Right cardiac atrium (tissue), 5 donors: ENCODE results near the gene GAS6. TPM values are rescaled to one million over a fixed set of nuclear protein-coding genes. Genes with fewer than 3 reads are reported as not detected.
"Not testable (repeated sequence)": the region's sequence is repeated elsewhere in the genome, so short reads cannot be mapped to it uniquely, and the experiment has no call there.

ENCODE experiments used
- ATAC-seq, 2 donors: fragments of 200-7000 bp; cut with Tn5 transposase; one replicate each; pipeline versions ENCODE4 v1.8.0 to v1.9.1; 2020; ENCODE audit warnings: moderate library complexity in 2 of 2, mild to moderate bottlenecking in 1 of 2
- DNase-seq, 3 donors: peaks; one replicate each; pipeline ENCODE4 v3.0.0-alpha.2; 2020
- H3K27ac ChIP-seq: one replicate; pipeline ENCODE4 v1.5.1; 2013; ENCODE audit warnings: mild to moderate bottlenecking, low read length, control low read depth, moderate library complexity
- H3K27me3 ChIP-seq: one replicate; pipeline ENCODE4 v1.6.1; 2013; ENCODE audit not compliant: control insufficient read depth, insufficient read depth
- H3K4me1 ChIP-seq: one replicate; pipeline ENCODE4 v1.6.1; 2013; ENCODE audit warnings: low read length; ENCODE audit not compliant: control insufficient read depth, insufficient read depth
- H3K4me3 ChIP-seq: one replicate; pipeline ENCODE4 v1.5.1; 2013; ENCODE audit warnings: low read length, control low read depth
- H3K9me3 ChIP-seq: one replicate; pipeline ENCODE4 v1.6.1; 2013; ENCODE audit warnings: low read length; ENCODE audit not compliant: control insufficient read depth
- WGBS: extraction: QIAGEN DNeasy Blood & Tissue Kit; methylation state at CpG from one replicate; pipeline ENCODE4 v1.1.7; 2013; 5-methylcytosine and 5-hydroxymethylcytosine counted together
- intact Hi-C, 4 donors: fragments of 100-400 bp; cut with DNase I; formaldehyde crosslinking; loops; one replicate each; pipeline versions ENCODE4 v1.11.0 to v1.14.0; 2022 to 2023
- polyA plus RNA-seq: library from polyadenylated mRNA; stranded (reverse); fragments of 200-250 nt; gene quantifications from one replicate; pipeline ENCODE4 v1.2.3, GENCODE V29; 2013
- total RNA-seq, 4 donors: library from RNA; stranded (reverse); fragmentation: NEBNext Ultra II Directional; extraction: Animal tissue kit (Norgen Biotek cat#: 25700); gene quantifications; one replicate each; pipeline ENCODE4 v1.2.1, GENCODE V29; 2021
- donor health status: healthy with polysubstance abuse.
- donor health status: DM: no; HTN: yes; CAD: no.
- donor health status: DM: no; HTN: no; CAD: no.
- donor health status: DM: no; HTN: yes; CAD: no; lungs with severe emphysema.
- donor health status: DM: yes; HTN: yes; CAD: no.

Gene GAS6
- total and polyA plus RNA-seq, 5 donors = 197 to 273 (median 205) TPM

GRCh38 chr13:113794764-113795173 lies 69.1 kb downstream of the GAS6 start:
- no peaks in the 10 kb centered on the region for H3K9me3 ChIP-seq
- H3K4me1 ChIP-seq = no peaks in the 10 kb centered on the region
- no peak for DNase-seq
- no peak overlapping the region for H3K4me3 ChIP-seq
- H3K27me3 ChIP-seq = no peaks in the 10 kb centered on the region
- intact Hi-C loops = no loop called here
- 90% methylated on average over 24 of the region's 24 CpGs for WGBS
- no peak for ATAC-seq
- no peak overlapping the region for H3K27ac ChIP-seq

- WGBS = 90% methylated on average over 23 of the region's 23 CpGs
- no peaks in the 10 kb centered on the region for H3K9me3 ChIP-seq
Measured at GRCh38 chr13:113794086-113794485, 69.8 kb downstream of the GAS6 start.

GRCh38 chr13:113793718-113794085 lies 70.2 kb downstream of the GAS6 start:
- intact Hi-C loops = no loop called here
- DNase-seq = no peak
- Histone ChIP-seq H3K9me3 (no peaks in the 10 kb centered on the region), H3K27ac (no peak overlapping the region), H3K4me1 (no peaks in the 10 kb centered on the region), H3K4me3 (no peak overlapping the region), H3K27me3 (no peaks in the 10 kb centered on the region)
- no peak for ATAC-seq
- 92% methylated on average over 15 of the region's 15 CpGs for WGBS

More at GRCh38 chr13:113794086-113794485, 69.8 kb downstream of the GAS6 start:
- H3K27me3 ChIP-seq = no peaks in the 10 kb centered on the region
- no peak for DNase-seq
- intact Hi-C loops = no loop called here
- no peaks in the 10 kb centered on the region for H3K4me1 ChIP-seq
- H3K27ac ChIP-seq = no peak overlapping the region
- no peak overlapping the region for H3K4me3 ChIP-seq
- no peak for ATAC-seq

GRCh38 chr13:113792886-113793717 lies 70.8 kb downstream of the GAS6 start:
- 85% methylated on average over 33 of the region's 33 CpGs for WGBS
- intact Hi-C loops = no loop called here
- Histone ChIP-seq H3K4me1 (no peaks in the 10 kb centered on the region), H3K27ac (no peak overlapping the region), H3K9me3 (no peaks in the 10 kb centered on the region), H3K27me3 (no peaks in the 10 kb centered on the region), H3K4me3 (no peak overlapping the region)
- DNase-seq (no peak), ATAC-seq (peak in 1 of 2 donors; percentile 15)

DNA sequence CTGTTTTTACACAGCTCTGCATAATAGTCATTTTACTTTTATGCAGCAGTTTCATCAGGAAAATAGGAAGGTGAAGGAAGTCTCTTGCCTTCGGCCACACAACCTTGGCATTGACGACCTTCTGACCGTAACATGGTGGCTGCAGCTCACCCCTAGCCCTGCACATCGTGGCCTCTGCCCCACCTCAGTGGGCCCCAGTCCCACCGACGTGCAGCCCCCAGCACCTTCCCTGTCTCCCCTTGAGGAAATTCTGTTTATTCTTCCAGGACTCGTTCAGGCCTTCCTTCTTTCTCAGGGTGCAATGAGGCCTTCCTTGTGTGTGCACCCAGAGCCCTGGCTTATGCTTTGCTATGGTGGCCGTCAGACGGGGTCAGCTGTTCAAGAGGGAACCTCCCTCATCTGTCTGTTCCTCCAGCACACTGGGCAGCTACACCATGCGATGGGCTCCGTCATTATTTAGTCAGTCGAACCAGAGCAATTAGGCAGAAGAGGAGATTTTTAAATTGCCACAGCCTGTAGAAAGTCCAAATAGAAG lies 71.6 kb downstream of the GAS6 start:
- DNase-seq (no peak), ATAC-seq (no peak)
- Histone ChIP-seq H3K9me3 (no peaks in the 10 kb centered on the region), H3K4me1 (no peaks in the 10 kb centered on the region), H3K27ac (no peak overlapping the region), H3K27me3 (no peaks in the 10 kb centered on the region), H3K4me3 (no peak overlapping the region)
- WGBS = 76% methylated on average over 12 of the region's 12 CpGs
- intact Hi-C loops = no loop called here

- H3K27me3 ChIP-seq = no peaks in the 10 kb centered on the region
- H3K4me1 ChIP-seq = no peaks in the 10 kb centered on the region
- no peak overlapping the region for H3K4me3 ChIP-seq
- H3K9me3 ChIP-seq = no peaks in the 10 kb centered on the region
- DNase-seq = no peak
- ATAC-seq = no peak
- no peak overlapping the region for H3K27ac ChIP-seq
- 74% methylated on average over 19 of the region's 19 CpGs for WGBS
- intact Hi-C loops = no loop called here
Measured at GRCh38 chr13:113791761-113792160, 72.1 kb downstream of the GAS6 start.

DNA sequence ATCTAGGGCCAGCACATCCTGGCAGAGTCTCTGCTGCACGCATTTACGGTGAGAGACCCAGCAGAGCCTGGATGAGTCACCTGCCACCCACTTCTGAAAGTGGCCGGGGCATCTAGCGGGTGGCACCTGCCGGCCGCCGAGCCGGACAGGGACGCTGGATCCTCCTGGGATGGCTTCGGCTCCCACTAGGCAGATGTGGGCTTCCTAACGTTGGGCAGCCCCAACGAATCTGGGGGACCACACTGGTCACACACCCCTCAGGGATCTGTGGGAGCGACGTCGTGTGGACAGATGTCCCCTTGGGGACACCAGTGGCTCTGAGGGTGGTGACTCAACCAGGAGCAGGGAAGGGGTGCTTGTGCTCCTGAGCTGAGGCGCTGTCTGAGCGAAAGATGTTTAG lies 72.7 kb downstream of the GAS6 start:
- no peak for DNase-seq
- H3K9me3 ChIP-seq = no peaks in the 10 kb centered on the region
- intact Hi-C loops = no loop called here
- ATAC-seq = no peak
- no peaks in the 10 kb centered on the region for H3K27me3 ChIP-seq
- no peaks in the 10 kb centered on the region for H3K4me1 ChIP-seq
- WGBS = 82% methylated on average over 17 of the region's 17 CpGs
- no peak overlapping the region for H3K27ac ChIP-seq
- no peak overlapping the region for H3K4me3 ChIP-seq

DNA sequence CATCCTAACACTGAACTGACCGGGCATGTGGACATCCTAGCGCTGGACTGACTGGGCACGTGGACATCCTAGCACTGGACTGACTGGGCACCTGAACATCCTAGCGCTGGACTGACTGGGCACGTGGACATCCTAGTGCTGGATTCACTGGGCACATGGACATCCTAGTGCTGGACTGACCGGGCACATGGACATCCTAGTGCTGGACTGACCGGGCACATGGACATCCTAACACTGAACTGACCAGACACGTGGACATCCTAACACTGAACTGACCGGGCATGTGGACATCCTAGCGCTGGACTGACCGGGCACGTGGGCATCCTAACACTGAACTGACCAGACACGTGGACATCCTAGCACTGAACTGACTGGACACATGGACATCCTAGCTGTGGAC lies 73.9 kb downstream of the GAS6 start:
- H3K9me3 ChIP-seq, intact Hi-C loops, H3K27ac ChIP-seq, DNase-seq, ATAC-seq, H3K27me3 ChIP-seq, H3K4me3 ChIP-seq, H3K4me1 ChIP-seq: not testable (repeated sequence)
- WGBS = 95% methylated on average over 13 of the region's 13 CpGs

GRCh38 chr13:113789167-113789566 lies 74.7 kb downstream of the GAS6 start:
- Histone ChIP-seq H3K27ac (no peak overlapping the region), H3K9me3 (no peaks in the 10 kb centered on the region), H3K27me3 (no peaks in the 10 kb centered on the region), H3K4me3 (no peak overlapping the region), H3K4me1 (no peaks in the 10 kb centered on the region)
- DNase-seq (no peak), ATAC-seq (no peak)
- 74% methylated on average over 6 of the region's 6 CpGs for WGBS
- intact Hi-C loops = no loop called here

DNA sequence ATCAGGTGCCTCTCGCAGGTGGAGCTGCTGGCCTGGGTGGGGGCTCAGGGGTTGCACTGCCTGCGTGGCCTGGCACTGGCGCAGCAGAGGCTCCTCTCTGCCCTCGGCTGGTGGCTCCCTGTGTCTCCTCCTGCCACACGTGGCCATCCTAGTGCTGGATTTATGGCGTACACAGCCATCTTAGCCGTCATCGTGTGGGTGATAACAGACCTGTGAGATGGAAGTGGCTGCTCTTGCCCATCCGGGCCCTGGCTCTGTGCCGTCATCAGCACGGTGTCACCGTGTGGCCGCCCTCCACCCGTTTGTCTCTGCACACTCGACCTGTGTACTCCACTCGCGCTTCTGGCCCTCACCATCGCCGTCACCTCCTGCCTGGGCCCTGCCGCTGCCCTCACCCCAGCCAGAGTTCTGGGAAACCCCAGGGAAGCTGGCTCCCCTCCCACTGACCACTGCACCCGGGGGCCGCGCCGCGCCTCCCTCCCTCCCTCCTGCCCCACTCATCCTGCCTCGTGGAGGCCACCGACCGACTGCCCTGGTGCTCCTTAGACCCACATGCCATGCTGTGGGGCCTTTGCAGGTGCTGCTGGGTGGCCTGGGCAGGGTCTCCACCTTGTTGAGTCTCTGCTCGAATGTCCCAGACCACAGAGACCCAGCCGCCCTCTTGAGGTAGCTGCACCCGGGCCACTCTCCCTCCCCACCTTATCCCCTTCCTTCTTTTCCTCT lies 75.3 kb downstream of the GAS6 start:
- H3K4me3 ChIP-seq = no peak overlapping the region
- DNase-seq (peak in 1 of 3 donors; percentile 51), ATAC-seq (peak in 1 of 2 donors; percentile 15)
- H3K27me3 ChIP-seq = no peaks in the 10 kb centered on the region
- WGBS = 87% methylated on average over 31 of the region's 31 CpGs
- intact Hi-C loops = no loop called here
- H3K27ac ChIP-seq = no peak overlapping the region
- no peaks in the 10 kb centered on the region for H3K9me3 ChIP-seq
- H3K4me1 ChIP-seq = no peaks in the 10 kb centered on the region

DNA sequence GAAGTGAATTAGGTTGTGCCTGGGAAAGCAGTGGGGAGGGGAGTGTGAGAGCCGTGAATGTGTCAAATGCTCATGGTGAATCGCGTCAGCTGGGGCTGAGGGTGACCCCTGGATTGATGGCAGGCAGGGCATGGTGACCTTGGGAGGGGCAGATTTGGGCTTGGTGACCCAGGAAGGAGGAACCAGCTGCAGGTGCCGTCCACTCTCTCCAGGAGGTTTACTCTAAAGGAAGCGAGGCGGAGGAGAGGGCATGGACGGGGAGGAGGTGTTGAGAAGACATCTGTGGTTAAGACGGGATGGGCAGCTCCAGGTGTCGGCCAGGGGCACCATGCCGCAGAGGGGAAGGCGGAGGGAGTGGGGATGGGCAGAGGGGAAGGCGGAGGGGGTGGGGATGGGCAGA lies 76.2 kb downstream of the GAS6 start:
- Histone ChIP-seq H3K27ac (no peak overlapping the region), H3K9me3 (no peaks in the 10 kb centered on the region), H3K4me3 (no peak overlapping the region), H3K27me3 (no peaks in the 10 kb centered on the region), H3K4me1 (no peaks in the 10 kb centered on the region)
- no peak for ATAC-seq
- DNase-seq = no peak
- intact Hi-C loops = no loop called here
- 83% methylated on average over 12 of the region's 12 CpGs for WGBS
